Measurements from ENCODE around the gene NBPF8.
"Not testable (repeated sequence)": the region's sequence is repeated elsewhere in the genome, so short reads cannot be mapped to it uniquely, and the experiment has no call there.

- TF ChIP-seq POLR2A (IDR thresholded peaks at IDR 0.05; ENCODE audit: low read depth); CTCF (IDR thresholded peaks at IDR 0.05): not testable (repeated sequence)
Measured at GRCh38 chr1:120414911-120415480, at the start of gene NBPF8.

Data from esophagus muscularis mucosa (tissue), 3 donors.